Raji (cell line): ENCODE measurements around the gene EIF4E2.

Source experiments
- POLR2A ChIP-seq: IDR thresholded peaks from 2 replicates; pipeline ENCODE4 v1.6.1; 2011; ENCODE audit warnings: low read depth, low read length, control low read depth; ENCODE audit not compliant: insufficient read depth

Gene EIF4E2

DNA sequence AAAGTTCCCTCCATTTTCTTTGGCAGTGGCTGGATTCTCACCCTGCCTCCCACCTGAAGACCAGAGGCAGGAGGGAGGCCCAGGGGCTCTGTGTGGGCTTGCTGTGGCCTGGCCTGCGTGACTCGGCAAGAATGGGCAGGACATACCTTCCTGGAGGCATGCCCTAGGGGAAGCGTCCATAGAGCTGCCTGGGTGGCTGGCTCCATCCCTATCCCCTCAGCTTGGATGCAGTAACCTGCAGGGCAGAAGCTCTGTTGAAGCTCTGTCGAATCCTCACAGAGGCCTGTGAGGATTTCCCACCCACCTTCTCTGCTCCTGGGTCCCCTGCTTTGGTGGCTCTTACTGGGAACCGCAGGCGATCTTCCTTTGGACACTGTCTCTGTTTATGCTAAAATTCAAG lies 31.6 kb upstream of the EIF4E2 start:
- TF ChIP-seq POLR2A, result no peak

DNA sequence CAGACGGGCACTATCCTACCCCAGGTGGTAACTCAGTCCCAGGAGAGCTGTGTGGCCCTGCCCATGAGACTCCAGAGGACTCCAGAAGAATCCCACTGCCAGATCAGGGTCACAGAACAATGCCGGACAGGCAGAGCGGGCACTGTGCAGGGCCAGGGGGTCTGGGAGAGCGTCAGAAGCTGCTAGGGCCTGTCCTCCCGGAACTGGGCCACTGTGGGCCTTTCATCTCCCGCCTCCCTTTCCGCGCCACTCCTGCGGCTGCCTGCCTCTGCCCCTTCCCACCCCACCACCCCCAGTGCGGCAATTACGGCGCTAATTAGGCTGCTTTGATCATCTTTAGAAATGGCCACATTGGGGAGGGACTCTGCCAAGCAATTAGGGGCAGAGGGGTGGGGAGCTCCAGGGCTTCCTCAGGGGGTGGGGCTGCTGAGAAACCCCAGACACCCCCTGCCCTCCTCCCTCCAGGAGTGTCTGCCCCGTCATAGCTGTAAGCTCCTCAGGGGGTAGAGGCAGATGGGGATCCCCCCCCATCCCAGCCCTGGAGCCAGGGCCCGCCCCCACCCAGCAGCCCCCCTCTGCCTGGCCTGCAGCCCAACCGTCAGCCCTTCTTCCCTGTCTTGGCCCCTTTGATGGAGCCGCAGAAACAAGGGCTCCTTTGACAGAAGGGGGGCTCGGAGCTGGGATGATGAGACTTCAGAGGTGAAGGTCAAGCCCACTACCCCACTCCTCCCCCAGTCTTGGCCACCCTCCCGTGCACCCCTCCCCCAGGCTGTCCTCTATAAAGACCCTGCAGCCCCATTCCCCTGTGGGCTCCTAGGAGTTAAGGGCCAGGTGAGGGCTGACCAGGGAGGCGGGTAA lies 30.7 kb upstream of the EIF4E2 start, which contains the start of gene PRSS56:
TSS of gene PRSS56 (plus strand) at position 808 of the 858 bp plus-strand sequence. CDS start 211 bp downstream, outside the sequence.
- TF ChIP-seq POLR2A, result no peak

DNA sequence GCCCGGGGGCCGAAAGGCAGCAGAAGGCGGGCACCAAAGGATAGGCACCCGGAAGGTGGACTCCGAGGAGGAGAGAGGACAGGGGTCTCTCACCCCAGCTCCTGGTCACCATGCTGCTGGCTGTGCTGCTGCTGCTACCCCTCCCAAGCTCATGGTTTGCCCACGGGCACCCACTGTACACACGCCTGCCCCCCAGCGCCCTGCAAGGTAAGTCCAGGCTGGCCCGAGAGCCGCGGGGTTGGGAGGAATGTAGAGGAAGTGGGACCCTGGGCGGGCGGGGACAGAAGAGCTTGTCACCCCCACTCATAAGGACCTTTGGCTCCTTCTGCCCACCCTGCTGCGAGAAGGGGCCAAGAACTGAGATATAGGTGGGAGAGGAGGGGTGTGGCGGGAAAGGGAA lies 30.0 kb upstream of the EIF4E2 start:
- no peak for TF ChIP-seq POLR2A

DNA sequence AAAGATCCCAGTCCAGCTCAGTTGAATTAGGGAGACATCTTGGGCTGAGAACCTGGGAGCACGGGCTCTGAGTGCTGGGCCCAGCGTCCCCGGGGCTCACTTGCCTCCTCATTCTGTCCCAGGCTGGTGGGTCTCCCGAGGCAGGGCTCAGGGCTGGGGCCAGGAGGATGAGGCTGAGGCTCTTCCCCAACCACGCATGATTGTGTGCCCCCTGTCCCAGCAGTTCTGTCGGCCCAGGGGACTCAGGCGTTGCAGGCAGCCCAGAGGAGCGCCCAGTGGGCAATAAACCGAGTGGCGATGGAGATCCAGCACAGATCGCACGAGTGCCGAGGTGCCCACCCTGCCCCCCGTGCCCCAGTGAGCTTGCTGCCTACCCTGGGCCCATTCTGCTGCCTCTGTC lies 29.4 kb upstream of the EIF4E2 start:
- no peak for TF ChIP-seq POLR2A

DNA sequence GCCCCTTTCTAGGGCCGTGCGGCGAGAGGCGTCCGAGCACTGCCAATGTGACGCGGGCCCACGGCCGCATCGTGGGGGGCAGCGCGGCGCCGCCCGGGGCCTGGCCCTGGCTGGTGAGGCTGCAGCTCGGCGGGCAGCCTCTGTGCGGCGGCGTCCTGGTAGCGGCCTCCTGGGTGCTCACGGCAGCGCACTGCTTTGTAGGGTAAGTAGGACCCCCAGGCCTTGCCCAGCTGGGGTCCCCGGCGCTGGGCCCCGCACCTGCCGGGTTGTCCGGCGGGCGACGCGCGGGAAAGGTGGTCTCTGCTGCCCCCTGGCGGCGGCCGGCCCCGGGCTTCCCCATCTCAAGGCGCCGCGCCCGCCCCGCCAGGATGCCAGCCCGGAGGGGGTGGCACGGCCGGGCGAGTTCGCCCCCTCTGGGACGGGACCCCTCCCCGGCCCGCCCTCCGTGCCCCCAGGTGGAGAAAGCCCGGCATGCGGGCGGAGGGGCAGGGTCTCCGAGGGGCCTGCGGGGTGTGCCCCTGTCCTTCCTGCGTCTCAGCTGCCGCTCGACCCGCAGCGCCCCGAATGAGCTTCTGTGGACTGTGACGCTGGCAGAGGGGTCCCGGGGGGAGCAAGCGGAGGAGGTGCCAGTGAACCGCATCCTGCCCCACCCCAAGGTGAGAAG lies 28.4 kb upstream of the EIF4E2 start:
- no peak for TF ChIP-seq POLR2A

DNA sequence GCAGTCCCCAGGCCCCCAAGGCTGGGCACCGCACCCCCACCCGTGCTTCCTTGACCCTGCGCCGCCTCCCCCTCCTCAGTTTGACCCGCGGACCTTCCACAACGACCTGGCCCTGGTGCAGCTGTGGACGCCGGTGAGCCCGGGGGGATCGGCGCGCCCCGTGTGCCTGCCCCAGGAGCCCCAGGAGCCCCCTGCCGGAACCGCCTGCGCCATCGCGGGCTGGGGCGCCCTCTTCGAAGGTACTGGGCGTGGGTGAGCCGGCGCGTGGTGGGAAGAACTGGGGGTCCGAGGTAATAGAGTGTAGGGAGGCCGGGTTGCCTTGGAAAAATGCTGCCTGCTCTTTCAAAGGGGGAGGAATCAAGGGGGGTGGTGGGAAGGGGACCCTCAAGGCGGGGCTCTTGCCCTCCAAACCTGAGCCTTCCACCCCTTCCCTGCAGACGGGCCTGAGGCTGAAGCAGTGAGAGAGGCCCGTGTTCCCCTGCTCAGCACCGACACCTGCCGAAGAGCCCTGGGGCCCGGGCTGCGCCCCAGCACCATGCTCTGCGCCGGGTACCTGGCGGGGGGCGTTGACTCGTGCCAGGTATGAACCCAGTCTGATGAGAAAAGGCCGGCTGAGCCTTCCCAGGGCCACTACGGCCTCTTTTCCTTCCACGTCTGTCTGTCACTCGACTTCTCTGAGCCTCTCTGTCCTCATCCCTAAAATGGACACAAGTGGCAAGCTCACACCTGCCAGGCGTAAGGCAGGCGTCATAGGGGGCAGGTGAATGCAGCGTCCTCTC lies 27.7 kb upstream of the EIF4E2 start:
- TF ChIP-seq POLR2A, result no peak

DNA sequence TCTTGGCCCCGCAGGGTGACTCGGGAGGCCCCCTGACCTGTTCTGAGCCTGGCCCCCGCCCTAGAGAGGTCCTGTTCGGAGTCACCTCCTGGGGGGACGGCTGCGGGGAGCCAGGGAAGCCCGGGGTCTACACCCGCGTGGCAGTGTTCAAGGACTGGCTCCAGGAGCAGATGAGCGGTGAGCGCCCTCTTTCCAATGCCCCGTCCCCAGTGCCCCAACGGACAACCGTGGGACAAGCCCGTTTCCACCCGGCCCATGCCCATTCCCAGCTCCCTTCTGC lies 27.1 kb upstream of the EIF4E2 start:
- TF ChIP-seq POLR2A, result no peak

DNA sequence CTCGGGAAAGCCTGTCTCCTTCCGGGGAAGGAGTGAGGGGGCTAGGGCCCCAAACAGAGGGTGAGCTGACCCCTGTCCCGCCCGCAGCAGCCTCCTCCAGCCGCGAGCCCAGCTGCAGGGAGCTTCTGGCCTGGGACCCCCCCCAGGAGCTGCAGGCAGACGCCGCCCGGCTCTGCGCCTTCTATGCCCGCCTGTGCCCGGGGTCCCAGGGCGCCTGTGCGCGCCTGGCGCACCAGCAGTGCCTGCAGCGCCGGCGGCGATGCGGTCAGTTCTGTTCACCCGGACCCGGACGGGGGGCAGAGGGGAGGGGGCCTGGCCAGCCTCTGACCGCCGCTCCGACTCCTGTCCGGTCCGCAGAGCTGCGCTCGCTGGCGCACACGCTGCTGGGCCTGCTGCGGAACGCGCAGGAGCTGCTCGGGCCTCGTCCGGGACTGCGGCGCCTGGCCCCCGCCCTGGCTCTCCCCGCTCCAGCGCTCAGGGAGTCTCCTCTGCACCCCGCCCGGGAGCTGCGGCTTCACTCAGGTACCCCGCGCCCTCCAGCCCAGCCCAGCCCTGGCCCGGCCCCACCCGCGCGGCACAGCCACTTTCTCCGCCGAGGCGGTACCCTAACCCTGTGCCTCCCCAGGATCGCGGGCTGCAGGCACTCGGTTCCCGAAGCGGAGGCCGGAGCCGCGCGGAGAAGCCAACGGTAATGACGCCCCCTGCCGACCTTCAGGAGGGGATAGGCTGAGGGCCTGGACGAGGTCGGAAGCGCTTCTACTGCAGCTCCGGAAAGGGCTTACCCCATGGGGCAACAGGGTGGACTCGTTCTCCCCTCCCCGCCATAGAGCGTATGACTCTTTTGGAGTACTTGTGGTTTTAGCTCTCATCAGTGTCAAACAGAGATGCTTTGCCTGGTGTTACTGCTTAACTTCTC lies 26.5 kb upstream of the EIF4E2 start:
- TF ChIP-seq POLR2A, result no peak

DNA sequence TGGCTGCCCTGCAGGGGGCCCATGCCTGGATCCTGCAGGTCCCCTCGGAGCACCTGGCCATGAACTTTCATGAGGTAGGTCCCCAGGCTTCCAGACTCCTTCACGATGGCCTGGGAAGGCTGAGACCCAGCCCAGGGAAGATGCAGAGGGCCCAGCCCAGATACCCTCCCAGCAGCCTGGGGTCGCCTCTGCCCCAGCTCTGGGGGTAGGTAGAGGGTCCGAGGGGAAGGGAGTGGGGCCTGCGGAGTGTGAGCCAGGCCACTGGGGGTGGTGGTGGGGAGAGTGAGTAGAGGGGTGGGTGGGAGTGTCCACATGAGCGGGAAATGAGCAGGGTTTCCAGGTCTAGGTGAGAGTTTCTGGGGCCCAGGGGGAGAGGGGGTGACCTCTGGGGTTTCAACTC lies 25.7 kb upstream of the EIF4E2 start:
- no peak for TF ChIP-seq POLR2A

DNA sequence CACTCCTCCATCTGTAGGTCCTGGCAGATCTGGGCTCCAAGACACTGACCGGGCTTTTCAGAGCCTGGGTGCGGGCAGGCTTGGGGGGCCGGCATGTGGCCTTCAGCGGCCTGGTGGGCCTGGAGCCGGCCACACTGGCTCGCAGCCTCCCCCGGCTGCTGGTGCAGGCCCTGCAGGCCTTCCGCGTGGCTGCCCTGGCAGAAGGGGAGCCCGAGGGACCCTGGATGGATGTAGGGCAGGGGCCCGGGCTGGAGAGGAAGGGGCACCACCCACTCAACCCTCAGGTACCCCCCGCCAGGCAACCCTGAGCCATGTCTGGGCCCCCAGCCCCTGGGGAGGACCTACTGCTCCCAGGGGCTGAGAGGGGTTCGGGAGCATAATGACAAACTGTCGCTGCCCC lies 25.3 kb upstream of the EIF4E2 start:
- TF ChIP-seq POLR2A, result no peak

DNA sequence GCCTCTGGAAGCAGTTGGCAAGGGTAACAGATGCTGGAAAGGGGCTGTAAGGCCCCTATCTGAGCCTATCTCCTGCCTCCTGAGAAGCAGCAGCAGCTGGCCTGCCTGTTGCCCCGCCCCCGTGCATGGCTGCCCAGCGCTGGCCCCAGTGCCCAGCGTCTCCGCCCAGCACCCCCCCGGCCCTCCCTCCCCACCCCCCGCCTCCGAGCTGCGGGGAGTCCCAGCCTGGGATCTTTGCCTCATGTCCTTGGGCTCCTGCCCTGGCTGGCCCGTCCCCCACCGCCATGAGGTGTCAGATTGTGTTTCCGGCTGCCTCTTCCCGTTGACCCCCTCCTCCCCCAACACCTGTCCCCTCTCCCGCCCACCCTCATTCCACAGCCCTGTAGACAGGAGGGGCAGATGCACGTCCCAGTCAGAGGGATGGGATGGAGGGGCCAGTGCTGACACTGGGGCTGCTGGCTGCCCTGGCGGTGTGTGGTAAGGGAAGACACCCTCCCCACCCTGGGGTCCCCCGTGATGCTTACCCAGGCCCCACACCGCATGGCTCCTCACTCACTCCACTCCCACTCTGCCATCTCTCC lies 24.6 kb upstream of the EIF4E2 start, which contains the start of gene CHRND:
TSS of gene CHRND (plus strand) at position 370 of the 581 bp plus-strand sequence. CDS start at position 426, 56 bp downstream.
- TF ChIP-seq POLR2A, result no peak

DNA sequence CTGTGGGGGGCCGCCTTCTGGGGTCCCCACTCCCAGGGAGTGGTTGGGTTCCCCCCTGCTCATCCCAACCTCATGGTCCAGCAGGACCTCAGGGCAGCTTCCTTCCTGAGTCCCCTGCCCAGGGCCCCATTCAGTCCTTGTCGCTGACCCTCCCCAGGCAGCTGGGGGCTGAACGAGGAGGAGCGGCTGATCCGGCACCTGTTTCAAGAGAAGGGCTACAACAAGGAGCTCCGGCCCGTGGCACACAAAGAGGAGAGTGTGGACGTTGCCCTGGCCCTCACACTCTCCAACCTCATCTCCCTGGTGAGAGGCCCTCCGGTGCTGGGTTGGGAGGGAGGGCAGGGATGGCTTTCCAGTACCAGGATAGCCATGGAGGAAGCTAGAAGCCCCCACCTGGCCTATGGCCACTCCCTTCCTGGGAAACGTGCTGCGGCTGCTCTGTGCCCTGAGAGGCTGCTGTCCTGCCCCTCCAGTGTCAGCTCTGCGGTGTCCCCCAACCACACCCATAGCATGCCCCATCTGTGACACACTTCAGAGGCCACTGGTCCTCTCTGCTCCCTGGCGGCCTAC lies 24.0 kb upstream of the EIF4E2 start:
- no peak for TF ChIP-seq POLR2A

DNA sequence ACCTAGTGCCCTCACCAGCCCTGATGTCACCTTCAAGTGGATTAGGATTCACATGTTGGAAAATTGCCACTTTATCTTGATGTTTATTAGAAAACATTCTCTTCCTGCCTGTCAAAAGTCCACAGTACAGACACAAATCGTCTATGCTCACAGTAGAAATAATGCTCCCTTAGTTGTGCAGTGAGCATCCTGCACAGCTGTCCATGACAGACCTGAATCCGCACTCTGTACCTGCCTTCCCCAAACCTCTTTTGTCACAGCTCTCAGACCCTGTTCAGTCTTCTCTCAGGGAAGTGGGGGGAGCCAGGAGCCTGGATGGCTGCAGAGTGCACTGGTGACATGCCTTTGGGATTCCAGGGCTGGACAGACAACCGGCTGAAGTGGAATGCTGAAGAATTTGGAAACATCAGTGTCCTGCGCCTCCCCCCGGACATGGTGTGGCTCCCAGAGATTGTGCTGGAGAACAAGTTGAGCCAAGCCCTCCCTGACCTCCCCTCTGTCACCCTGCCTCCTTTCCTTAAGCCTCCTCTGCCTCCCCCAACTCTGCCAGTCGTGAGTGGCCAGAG lies 22.5 kb upstream of the EIF4E2 start:
- TF ChIP-seq POLR2A, result no peak
